HPDE6-E6E7 (cell line): ENCODE measurements around the gene RNU6-9.
"Not testable (repeated sequence)": the region's sequence is repeated elsewhere in the genome, so short reads cannot be mapped to it uniquely, and the experiment has no call there.

Experiments used
- DNase-seq: peaks from one replicate; pipeline ENCODE4 v3.0.0; 2011; ENCODE audit warnings: missing footprints; ENCODE audit errors: extremely low spot score

Gene RNU6-9

GRCh38 chr19:892894-893689, at the start of gene RNU6-9, which contains the start of gene MED16:
RNU6-9 (plus strand) TSS chr19:893484.
MED16 (minus strand) TSS chr19:893187; CDS start chr19:891131, 2,056 bp downstream.
- peak; percentile 88 for DNase-seq

- no peak for DNase-seq
These were observed 49.3 kb upstream of the RNU6-9 start for GRCh38 chr19:843836-844545.

GRCh38 chr19:844546-844971, 48.7 kb upstream of the RNU6-9 start:
- no peak for DNase-seq

GRCh38 chr19:845707-846521, 47.4 kb upstream of the RNU6-9 start:
- no peak for DNase-seq

- no peak for DNase-seq
These were observed 44.8 kb upstream of the RNU6-9 start for GRCh38 chr19:848386-848921.

GRCh38 chr19:849195-849594, 44.1 kb upstream of the RNU6-9 start:
- not testable (repeated sequence) for DNase-seq

- no peak for DNase-seq
These were observed 42.9 kb upstream of the RNU6-9 start for GRCh38 chr19:850221-850978.

- no peak for DNase-seq
These were observed 42.3 kb upstream of the RNU6-9 start for GRCh38 chr19:850979-851335.

- DNase-seq: no peak
These were observed 40.9 kb upstream of the RNU6-9 start, which contains the start of gene ELANE for GRCh38 chr19:852136-853013. ELANE (plus strand) TSS chr19:852303; CDS start chr19:852329, 26 bp downstream.

GRCh38 chr19:853014-853585, 40.2 kb upstream of the RNU6-9 start:
- DNase-seq: no peak

GRCh38 chr19:853614-854220, 39.6 kb upstream of the RNU6-9 start:
- not testable (repeated sequence) for DNase-seq

GRCh38 chr19:854549-854948, 38.7 kb upstream of the RNU6-9 start:
- DNase-seq: no peak

- no peak for DNase-seq
These were observed 38.1 kb upstream of the RNU6-9 start for GRCh38 chr19:855142-855541.

GRCh38 chr19:855566-856120, 37.6 kb upstream of the RNU6-9 start:
- no peak for DNase-seq

- no peak for DNase-seq
These were observed 35.0 kb upstream of the RNU6-9 start for GRCh38 chr19:858284-858683.

GRCh38 chr19:858868-859843, 34.1 kb upstream of the RNU6-9 start, which contains the start of gene CFD:
CFD (plus strand) TSS chr19:859664; CDS start chr19:859690, 26 bp downstream.
- no peak for DNase-seq

- no peak for DNase-seq
These were observed 32.0 kb upstream of the RNU6-9 start for GRCh38 chr19:861141-861755.
